Upper lobe of left lung (tissue), 6 donors: Measurements from ENCODE around the gene PPFIA3. TPM values are rescaled to one million over a fixed set of nuclear protein-coding genes. Genes with fewer than 3 reads are reported as not detected.

Experiments
- ATAC-seq, 2 donors: fragments of 200-7000 bp; cut with Tn5 transposase; one replicate each; pipeline ENCODE4 v1.9.1; 2022; ENCODE audit warnings: mild to moderate bottlenecking in 2 of 2, moderate library complexity in 2 of 2; ENCODE audit not compliant: low FRiP score in 2 of 2
- DNase-seq, 2 donors: peaks; one replicate each; pipeline ENCODE4 v3.0.0-alpha.2; 2019 to 2020
- H3K27ac ChIP-seq, 4 donors: fragments of 200-600 bp; sonication (generic); one replicate each; pipeline ENCODE4 v1.5.1; 2016 to 2019
- H3K27me3 ChIP-seq, 4 donors: fragments of 200-600 bp; sonication (generic); one replicate each; pipeline ENCODE4 v1.5.1; 2017 to 2019
- H3K36me3 ChIP-seq, 4 donors: fragments of 200-600 bp; sonication (generic); one replicate each; pipeline ENCODE4 v1.5.1; 2016 to 2019
- H3K4me1 ChIP-seq, 4 donors: fragments of 200-600 bp; sonication (generic); one replicate each; pipeline ENCODE4 v1.5.1; 2018 to 2019
- H3K4me3 ChIP-seq, 4 donors: fragments of 200-600 bp; sonication (generic); one replicate each; pipeline ENCODE4 v1.5.1; 2017 to 2019; ENCODE audit warnings: mild to moderate bottlenecking in 2 of 4, moderate library complexity in 1 of 4
- H3K9me3 ChIP-seq, 4 donors: fragments of 200-600 bp; sonication (generic); one replicate each; pipeline ENCODE4 v1.5.1; 2018 to 2019
- EP300 ChIP-seq, 4 donors: sonication (generic); formaldehyde crosslinking; IDR thresholded peaks; one replicate each; pipeline ENCODE4 v1.5.1; 2017; ENCODE audit warnings: antibody characterized with exemption in 4 of 4, control low read depth in 2 of 4
- POLR2A ChIP-seq, 4 donors: fragments of 450-650 bp; IDR thresholded peaks; one replicate each; pipeline ENCODE4 v1.5.1; 2016 to 2017; ENCODE audit warnings: antibody characterized with exemption in 4 of 4, mild to moderate bottlenecking in 2 of 4
- POLR2AphosphoS5 ChIP-seq, 2 donors: sonication (generic); formaldehyde crosslinking; IDR thresholded peaks; one replicate each; pipeline ENCODE4 v1.5.1; 2017; ENCODE audit warnings: antibody characterized with exemption in 2 of 2
- WGBS, 2 donors: methylation state at CpG; one replicate each; pipeline ENCODE4 v1.1.5; 2017 to 2018; 5-methylcytosine and 5-hydroxymethylcytosine counted together
- small RNA-seq, 4 donors: library from RNA; depleted of rRNA; stranded (forward); fragments of <200 nt; gene quantifications; one replicate each; pipeline ENCODE3, GENCODE V24; 2016
- total RNA-seq, 6 donors: library from RNA; depleted of rRNA in 4 of 6; stranded (reverse); fragments of >200 nt in 4 of 6; gene quantifications; one replicate each; pipeline versions ENCODE4 v1.1.0 to v1.2.1, GENCODE V29; 2016 to 2021
- TF ChIP-seq, protein P1 (sequence below), 6 experiments: fragments of 450-650 bp in 4 of 6; fragments of 200-600 bp in 2 of 6; sonication (generic) in 2 of 6; IDR thresholded peaks; one replicate each; pipeline ENCODE4 v1.5.1; 2016 to 2019; ENCODE audit warnings: antibody characterized with exemption in 6 of 6
- donor health status: DM: no; HTN: no; CAD: no; lungs with moderate emphysema.
- donor health status: DM: no; HTN: yes; CAD: no; lungs with severe emphysema.

PPFIA3 gene
- total RNA-seq, 6 donors from 2014 or later, result 2.4 to 11.5 (median 5.9) TPM

DNA sequence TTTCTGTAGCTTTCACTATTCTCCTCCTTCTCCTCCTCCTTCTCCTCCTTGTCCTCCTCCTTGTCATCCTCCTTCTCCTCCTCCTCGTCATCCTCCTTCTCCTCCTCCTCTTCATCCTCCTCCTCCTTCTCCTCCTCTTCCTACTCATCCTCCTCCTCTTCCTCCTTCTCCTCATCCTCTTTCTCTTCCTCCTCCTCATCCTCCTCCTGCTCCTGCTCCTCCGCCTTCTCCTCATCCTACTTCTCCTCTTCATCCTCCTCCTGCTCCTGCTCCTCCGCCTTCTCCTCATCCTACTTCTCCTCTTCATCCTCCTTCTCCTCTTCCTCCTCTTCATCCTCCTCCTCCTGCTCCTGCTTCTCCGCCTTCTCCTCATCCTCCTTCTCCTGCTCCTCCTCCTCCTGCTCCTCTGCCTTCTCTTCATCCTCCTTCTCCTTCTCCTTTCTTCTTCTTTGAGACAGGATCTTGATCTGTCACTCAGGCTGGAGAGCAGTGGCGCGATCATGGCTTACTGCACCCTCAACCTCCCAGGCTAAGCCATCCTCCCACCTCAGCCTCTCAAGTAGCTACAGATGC is 74.6 kb downstream of the PPFIA3 start:
- no peaks in the 10 kb centered on the region for H3K27me3 ChIP-seq
- 96% methylated on average over 6 of the region's 6 CpGs for WGBS, 2 donors
- H3K4me1 ChIP-seq, result peaks cover 11 to 38% (median 17%) of the 10 kb centered on the region in 4 donors
- TF ChIP-seq POLR2AphosphoS5 (IDR thresholded peaks at IDR 0.05) (no peak), EP300 (IDR thresholded peaks at IDR 0.05) (no peak), POLR2A (IDR thresholded peaks at IDR 0.05) (no peak)
- TF ChIP-seq, protein P1, sequence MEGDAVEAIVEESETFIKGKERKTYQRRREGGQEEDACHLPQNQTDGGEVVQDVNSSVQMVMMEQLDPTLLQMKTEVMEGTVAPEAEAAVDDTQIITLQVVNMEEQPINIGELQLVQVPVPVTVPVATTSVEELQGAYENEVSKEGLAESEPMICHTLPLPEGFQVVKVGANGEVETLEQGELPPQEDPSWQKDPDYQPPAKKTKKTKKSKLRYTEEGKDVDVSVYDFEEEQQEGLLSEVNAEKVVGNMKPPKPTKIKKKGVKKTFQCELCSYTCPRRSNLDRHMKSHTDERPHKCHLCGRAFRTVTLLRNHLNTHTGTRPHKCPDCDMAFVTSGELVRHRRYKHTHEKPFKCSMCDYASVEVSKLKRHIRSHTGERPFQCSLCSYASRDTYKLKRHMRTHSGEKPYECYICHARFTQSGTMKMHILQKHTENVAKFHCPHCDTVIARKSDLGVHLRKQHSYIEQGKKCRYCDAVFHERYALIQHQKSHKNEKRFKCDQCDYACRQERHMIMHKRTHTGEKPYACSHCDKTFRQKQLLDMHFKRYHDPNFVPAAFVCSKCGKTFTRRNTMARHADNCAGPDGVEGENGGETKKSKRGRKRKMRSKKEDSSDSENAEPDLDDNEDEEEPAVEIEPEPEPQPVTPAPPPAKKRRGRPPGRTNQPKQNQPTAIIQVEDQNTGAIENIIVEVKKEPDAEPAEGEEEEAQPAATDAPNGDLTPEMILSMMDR (IDR thresholded peaks at IDR 0.05), result no peak
- H3K9me3 ChIP-seq, result no peaks in the 10 kb centered on the region
- H3K27ac ChIP-seq, result no peak overlapping the region
- H3K4me3 ChIP-seq, result no peak overlapping the region
- DNase-seq (no peak), ATAC-seq (no peak)
- peaks cover 0 to 56% (median 19%) of the 10 kb centered on the region in 4 donors for H3K36me3 ChIP-seq

DNA sequence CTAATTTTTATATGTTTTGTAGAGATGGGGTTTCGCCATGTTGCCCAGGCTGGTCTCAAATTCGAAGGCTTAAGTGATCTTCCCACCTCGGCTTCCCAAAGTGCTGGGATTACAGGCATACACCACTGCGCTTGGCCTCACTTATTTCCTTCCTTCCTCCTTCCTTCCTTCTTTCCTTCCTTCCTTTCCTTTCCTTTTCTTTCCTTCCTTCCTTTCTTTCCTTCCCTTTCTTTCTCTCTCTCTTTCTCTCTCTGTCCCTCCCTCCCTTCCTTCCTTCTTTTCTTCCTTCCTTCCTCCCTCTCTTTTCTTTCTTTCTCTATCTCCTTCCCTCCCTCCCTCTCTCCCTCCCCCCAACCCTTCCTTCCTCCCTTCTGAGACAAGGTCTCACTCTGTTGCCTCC is 75.1 kb downstream of the PPFIA3 start:
- no peak overlapping the region for H3K4me3 ChIP-seq
- no peaks in the 10 kb centered on the region for H3K9me3 ChIP-seq
- TF ChIP-seq, protein P1 (IDR thresholded peaks at IDR 0.05), result no peak
- TF ChIP-seq EP300 (IDR thresholded peaks at IDR 0.05) (no peak), POLR2AphosphoS5 (IDR thresholded peaks at IDR 0.05) (no peak), POLR2A (IDR thresholded peaks at IDR 0.05) (no peak)
- H3K27me3 ChIP-seq, result no peaks in the 10 kb centered on the region
- H3K27ac ChIP-seq, result no peak overlapping the region
- DNase-seq, result no peak
- H3K4me1 ChIP-seq, result peaks cover 9 to 33% (median 16%) of the 10 kb centered on the region in 4 donors
- 78 to 85% methylated on average over 4 of the region's 4 CpGs for WGBS, 2 donors
- no peak for ATAC-seq
- H3K36me3 ChIP-seq, result peaks cover 0 to 51% (median 17%) of the 10 kb centered on the region in 4 donors

DNA sequence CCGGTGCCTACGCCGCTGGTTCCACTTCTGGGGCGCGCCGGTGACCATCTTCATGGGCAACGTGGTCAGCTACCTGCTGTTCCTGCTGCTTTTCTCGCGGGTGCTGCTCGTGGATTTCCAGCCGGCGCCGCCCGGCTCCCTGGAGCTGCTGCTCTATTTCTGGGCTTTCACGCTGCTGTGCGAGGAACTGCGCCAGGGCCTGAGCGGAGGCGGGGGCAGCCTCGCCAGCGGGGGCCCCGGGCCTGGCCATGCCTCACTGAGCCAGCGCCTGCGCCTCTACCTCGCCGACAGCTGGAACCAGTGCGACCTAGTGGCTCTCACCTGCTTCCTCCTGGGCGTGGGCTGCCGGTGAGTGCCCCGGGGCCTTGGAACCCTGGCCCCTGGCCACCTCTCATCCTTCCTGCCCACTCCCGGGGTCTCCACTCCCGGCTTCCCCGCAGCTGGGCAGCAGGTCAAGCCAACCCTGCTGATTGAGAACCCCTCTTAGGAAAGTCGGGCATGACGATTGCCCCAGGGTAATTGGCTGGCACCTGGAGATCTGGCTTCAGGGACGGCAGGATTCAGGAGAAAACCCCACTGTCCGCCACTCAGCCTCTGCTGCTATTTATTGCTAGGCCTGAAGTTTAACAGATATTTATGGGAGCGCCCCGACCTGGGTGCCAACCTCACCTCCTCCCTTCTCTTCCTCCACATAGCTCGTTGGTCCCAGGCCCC is 77.3 kb downstream of the PPFIA3 start:
- no peaks in the 10 kb centered on the region for H3K27me3 ChIP-seq
- DNase-seq (peak in 1 of 2 donors; percentile 81), ATAC-seq (peak in 1 of 2 donors; percentile 24)
- H3K9me3 ChIP-seq, result no peaks in the 10 kb centered on the region
- H3K27ac ChIP-seq, result peak overlapping the region in 1 of 4 donors; percentile 40
- peaks cover 3 to 56% (median 13%) of the 10 kb centered on the region in 4 donors for H3K36me3 ChIP-seq
- TF ChIP-seq POLR2A (IDR thresholded peaks at IDR 0.05) (no peak), EP300 (IDR thresholded peaks at IDR 0.05) (no peak), POLR2AphosphoS5 (IDR thresholded peaks at IDR 0.05) (no peak)
- TF ChIP-seq, protein P1 (IDR thresholded peaks at IDR 0.05), result no peak
- 84% methylated on average over 26 to 39 of the region's 40 CpGs for WGBS, 2 donors
- no peak overlapping the region for H3K4me3 ChIP-seq
- H3K4me1 ChIP-seq, result peaks cover 0 to 19% (median 6%) of the 10 kb centered on the region in 4 donors

DNA sequence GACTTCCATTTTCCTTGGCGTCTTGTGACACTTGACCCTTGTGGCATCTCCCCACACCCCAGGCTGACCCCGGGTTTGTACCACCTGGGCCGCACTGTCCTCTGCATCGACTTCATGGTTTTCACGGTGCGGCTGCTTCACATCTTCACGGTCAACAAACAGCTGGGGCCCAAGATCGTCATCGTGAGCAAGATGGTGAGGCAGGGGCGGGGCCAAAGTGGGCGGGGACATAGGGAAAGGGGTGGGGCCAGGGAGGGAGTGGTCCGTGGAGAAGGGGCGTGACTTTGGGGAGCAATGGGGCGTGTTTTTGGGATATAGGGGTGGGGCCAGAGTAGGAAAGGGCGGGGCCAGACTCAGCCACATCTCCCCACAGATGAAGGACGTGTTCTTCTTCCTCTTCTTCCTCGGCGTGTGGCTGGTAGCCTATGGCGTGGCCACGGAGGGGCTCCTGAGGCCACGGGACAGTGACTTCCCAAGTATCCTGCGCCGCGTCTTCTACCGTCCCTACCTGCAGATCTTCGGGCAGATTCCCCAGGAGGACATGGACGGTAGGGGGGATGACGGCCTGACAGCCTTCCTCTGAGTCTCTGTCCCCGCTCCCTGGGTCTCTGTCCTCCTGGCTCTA is 81.0 kb downstream of the PPFIA3 start:
- ATAC-seq (peak; percentile 52 to 53), DNase-seq (no peak)
- H3K36me3 ChIP-seq, result peaks cover 6 to 70% (median 28%) of the 10 kb centered on the region in 4 donors
- no peak overlapping the region for H3K27ac ChIP-seq
- H3K27me3 ChIP-seq, result no peaks in the 10 kb centered on the region
- H3K9me3 ChIP-seq, result no peaks in the 10 kb centered on the region
- TF ChIP-seq, protein P1 (IDR thresholded peaks at IDR 0.05), result no peak
- TF ChIP-seq POLR2A (IDR thresholded peaks at IDR 0.05) (no peak), POLR2AphosphoS5 (IDR thresholded peaks at IDR 0.05) (no peak), EP300 (IDR thresholded peaks at IDR 0.05) (no peak)
- 87 to 90% methylated on average over 28 to 29 of the region's 29 CpGs for WGBS, 2 donors
- no peak overlapping the region for H3K4me3 ChIP-seq
- H3K4me1 ChIP-seq, result peaks cover 0 to 9% (median 6%) of the 10 kb centered on the region in 4 donors

Small RNA genes within 50 kb of the gene (small RNA-seq; reads per million reads assigned to genes)
- gene RN7SL708P, result 0 to 0.12 (median 0) reads per million in 4 donors

Other genes starting within 250 kb of the PPFIA3 start
- 100 to 1,000 TPM in 5 of 6 donors, 10 to 100 TPM in 1; 96.2 to 194 (median 114) TPM for gene PPP1R15A, start 247.1 kb upstream of the PPFIA3 start, total RNA-seq
- 1 to 10 TPM in 1 of 6 donors, under 1 TPM in 2, not detected in 3; 0.30 to 4.9 (median 0.86) TPM for gene TULP2, start 220.8 kb upstream of the PPFIA3 start, total RNA-seq
- 100 to 1,000 TPM; 278 to 463 (median 341) TPM for gene NUCB1, start 219.2 kb upstream of the PPFIA3 start, total RNA-seq
- gene DHDH, start 185.8 kb upstream of the PPFIA3 start, total RNA-seq, result 1 to 10 TPM; 1.9 to 6.3 (median 2.8) TPM
- gene BAX, start 164.7 kb upstream of the PPFIA3 start, total RNA-seq, result 100 to 1,000 TPM in 4 of 6 donors, 10 to 100 TPM in 2; 68.1 to 143 (median 112) TPM
- over 10,000 TPM in 3 of 6 donors, 1,000 to 10,000 TPM in 3; 5,928 to 23,282 (median 11,982) TPM for gene FTL, start 154.2 kb upstream of the PPFIA3 start, total RNA-seq
- gene GYS1, start 126.2 kb upstream of the PPFIA3 start, total RNA-seq, result 10 to 100 TPM; 26.4 to 79.6 (median 35.6) TPM
- 100 to 1,000 TPM in 2 of 6 donors, 10 to 100 TPM in 4; 45.7 to 105 (median 70.6) TPM for gene RUVBL2, start 125.7 kb upstream of the PPFIA3 start, total RNA-seq
- under 1 TPM in 1 of 6 donors, not detected in 5; 0.77 TPM for gene LHB, start 102.5 kb upstream of the PPFIA3 start, total RNA-seq
- not detected for gene CGB3, start 95.2 kb upstream of the PPFIA3 start, total RNA-seq
- gene CGB2, start 87.7 kb upstream of the PPFIA3 start, total RNA-seq, result not detected
- gene CGB1, start 82.6 kb upstream of the PPFIA3 start, total RNA-seq, result not detected
- gene CGB5, start 75.7 kb upstream of the PPFIA3 start, total RNA-seq, result not detected
- not detected for gene CGB8, start 70.4 kb upstream of the PPFIA3 start, total RNA-seq
- gene CGB7, start 61.8 kb upstream of the PPFIA3 start, total RNA-seq, result 1 to 10 TPM in 1 of 6 donors, under 1 TPM in 5; 0.22 to 5.2 (median 0.55) TPM
- 10 to 100 TPM in 1 of 6 donors, 1 to 10 TPM in 5; 1.2 to 10.5 (median 4.9) TPM for gene NTF4, start 54.7 kb upstream of the PPFIA3 start, total RNA-seq
- not detected for gene KCNA7, start 46.8 kb upstream of the PPFIA3 start, total RNA-seq
- gene SNRNP70, start 34.1 kb upstream of the PPFIA3 start, total RNA-seq, result 1,000 to 10,000 TPM in 1 of 6 donors, 100 to 1,000 TPM in 5; 147 to 1,500 (median 176) TPM
- 10 to 100 TPM in 1 of 6 donors, 1 to 10 TPM in 5; 3.1 to 10.2 (median 7.6) TPM for gene LIN7B, start 5.2 kb upstream of the PPFIA3 start, total RNA-seq
- 1 to 10 TPM in 4 of 6 donors, under 1 TPM in 1, not detected in 1; 0.89 to 7.9 (median 2.3) TPM for gene C19orf73, start 401 bp upstream of the PPFIA3 start, total RNA-seq
- 1 to 10 TPM in 3 of 6 donors, under 1 TPM in 2, not detected in 1; 0.61 to 2.1 (median 1.2) TPM for gene HRC, start 35.9 kb downstream of the PPFIA3 start, total RNA-seq
- gene TRPM4, start 38.2 kb downstream of the PPFIA3 start, total RNA-seq, result 100 to 1,000 TPM in 1 of 6 donors, 10 to 100 TPM in 5; 23.9 to 120 (median 49.3) TPM
- gene SLC6A16, start 205.6 kb downstream of the PPFIA3 start, total RNA-seq, result 1 to 10 TPM in 5 of 6 donors, under 1 TPM in 1; 0.44 to 4.2 (median 2.0) TPM
- 100 to 1,000 TPM in 4 of 6 donors, 10 to 100 TPM in 2; 63.5 to 156 (median 123) TPM for gene CD37, start 215.9 kb downstream of the PPFIA3 start, total RNA-seq
- 10 to 100 TPM; 13.6 to 38.0 (median 20.5) TPM for gene TEAD2, start 242.9 kb downstream of the PPFIA3 start, total RNA-seq
- gene DKKL1, start 244.3 kb downstream of the PPFIA3 start, total RNA-seq, result under 1 TPM in 3 of 6 donors, not detected in 3; 0.40 to 0.69 (median 0.61) TPM